ENCODE results near the gene INO80E.
"Not testable (repeated sequence)": the region's sequence is repeated elsewhere in the genome, so short reads cannot be mapped to it uniquely, and the experiment has no call there.

Gene INO80E, protein sequence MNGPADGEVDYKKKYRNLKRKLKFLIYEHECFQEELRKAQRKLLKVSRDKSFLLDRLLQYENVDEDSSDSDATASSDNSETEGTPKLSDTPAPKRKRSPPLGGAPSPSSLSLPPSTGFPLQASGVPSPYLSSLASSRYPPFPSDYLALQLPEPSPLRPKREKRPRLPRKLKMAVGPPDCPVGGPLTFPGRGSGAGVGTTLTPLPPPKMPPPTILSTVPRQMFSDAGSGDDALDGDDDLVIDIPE

DNA sequence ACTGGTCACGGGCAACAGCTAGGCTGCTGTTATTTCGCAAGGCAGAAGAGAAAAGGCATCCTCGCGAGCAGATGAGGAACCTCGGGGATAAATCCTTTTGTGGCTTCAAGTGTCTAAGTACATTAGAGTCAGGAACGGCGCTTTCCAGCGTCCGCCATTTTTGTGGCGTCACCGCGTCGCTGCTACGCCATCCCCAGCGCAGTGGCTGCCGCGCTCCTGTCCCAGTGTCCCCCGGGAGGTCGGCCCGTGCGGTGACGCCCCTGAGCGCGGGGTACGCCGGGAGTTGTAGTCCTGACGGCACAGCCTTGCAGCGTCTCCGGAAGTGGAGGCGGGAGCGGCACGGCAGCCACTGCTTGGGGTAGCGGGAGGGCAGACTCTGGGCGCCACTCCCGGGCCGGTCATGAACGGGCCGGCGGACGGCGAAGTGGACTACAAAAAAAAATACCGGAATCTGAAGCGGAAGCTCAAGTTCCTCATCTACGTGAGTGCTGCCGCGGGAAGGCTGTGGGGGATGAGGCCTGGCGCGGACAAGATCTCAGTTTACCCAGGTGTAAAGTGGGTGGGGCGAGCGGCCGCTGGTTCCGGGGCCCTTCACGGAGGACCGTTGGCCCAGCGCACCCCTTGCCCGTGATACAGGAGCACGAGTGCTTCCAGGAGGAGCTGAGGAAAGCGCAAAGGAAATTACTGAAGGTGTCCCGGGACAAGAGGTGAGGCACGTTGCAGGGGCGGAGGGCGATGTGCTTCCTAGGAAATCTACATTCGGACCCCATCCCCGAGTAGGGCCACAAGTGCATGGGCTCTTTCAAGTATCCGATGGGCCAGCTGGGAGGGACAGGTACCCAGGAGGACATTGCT is at the start of gene INO80E:
Gene INO80E, plus strand, starts transcription at position 331 of the 855 bp plus-strand sequence. Its CDS starts 70 bp downstream, at position 401.
- peak; percentile 98 for DNase-seq

DNA sequence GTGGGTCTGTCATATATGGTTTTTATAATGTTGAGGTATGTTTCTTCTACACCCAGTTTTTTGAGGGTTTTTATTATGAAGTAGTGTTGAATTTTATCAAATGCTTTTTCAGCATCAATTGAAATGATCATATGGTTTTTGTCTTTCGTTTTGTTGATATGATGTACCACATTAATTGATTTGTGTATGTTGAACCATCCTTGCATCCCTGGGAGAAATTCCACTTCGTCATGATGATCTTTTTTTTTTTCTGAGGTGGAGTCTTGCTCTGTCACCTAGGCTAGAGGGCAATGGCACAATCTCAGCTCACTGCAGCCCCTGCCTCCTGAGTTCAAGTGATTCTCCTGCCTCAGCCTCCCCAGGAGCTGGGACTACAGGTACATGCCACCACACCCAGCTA is 48.1 kb upstream of the INO80E start:
- no peak for DNase-seq

DNA sequence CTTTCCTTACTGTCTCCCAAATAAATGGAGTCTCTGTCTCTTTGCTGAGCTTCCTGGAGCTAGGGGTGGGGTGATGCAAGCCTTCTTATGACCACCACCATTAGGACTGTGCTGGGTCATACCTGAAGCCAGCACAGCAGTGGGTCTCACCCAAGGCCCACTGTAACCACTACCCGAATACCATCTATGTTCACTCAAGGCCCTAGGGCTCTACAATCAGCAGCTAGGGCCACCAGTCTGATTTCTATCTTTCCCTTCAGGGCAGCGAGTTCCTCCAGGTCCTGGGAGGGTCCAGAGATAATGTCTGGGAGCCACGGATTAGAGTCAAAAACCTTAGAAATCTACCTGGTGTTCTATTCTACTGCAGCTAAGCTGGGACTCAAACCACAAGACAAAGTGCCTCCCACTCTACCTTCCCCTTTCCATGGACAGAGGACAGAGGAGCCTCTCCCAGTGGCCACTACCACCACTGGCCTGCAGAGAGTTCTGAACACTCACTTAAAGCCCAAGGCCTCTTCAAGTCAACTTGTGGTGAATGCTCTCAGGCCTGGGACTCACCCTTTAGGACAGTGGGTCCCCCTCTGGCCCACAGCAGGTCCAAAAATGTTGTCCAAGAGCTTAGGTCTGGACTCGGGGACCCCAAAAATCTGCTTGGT is 45.1 kb upstream of the INO80E start:
- no peak for DNase-seq

DNA sequence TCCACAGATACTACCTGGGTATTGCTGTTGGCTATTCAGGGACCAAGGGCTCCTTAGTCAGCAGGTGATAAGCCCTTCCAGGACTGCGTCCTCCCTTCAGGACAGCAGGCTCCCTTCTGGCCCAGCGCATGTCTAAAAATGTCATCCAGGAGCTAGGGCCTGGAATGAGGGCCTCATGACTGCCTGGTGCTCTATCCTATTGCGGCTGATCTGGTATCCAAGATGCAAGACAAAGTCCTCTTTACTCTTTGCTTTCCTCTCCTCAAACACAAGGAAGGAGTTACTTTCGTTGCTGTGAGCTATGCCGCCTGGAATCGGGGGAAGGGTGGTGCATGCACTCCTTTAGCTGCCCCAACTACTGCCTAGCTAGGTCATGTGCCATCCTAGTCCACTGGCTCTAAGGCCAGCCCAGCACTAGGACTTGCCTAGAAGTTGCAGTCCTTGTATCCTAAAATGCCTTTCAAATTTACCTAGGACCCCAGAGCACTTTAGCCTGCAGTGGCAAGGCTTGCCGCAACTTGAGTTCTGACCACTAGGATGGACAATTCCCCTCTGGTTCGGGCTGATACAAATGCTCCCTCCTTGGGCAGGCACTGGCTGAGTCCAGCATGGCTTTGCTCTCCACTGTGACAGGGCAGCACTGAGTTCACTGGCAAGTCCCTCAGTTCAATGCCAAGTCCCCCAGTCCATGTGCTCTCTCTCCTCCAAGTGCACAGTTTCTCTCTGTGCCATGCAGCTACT is 44.2 kb upstream of the INO80E start:
- DNase-seq, result no peak

DNA sequence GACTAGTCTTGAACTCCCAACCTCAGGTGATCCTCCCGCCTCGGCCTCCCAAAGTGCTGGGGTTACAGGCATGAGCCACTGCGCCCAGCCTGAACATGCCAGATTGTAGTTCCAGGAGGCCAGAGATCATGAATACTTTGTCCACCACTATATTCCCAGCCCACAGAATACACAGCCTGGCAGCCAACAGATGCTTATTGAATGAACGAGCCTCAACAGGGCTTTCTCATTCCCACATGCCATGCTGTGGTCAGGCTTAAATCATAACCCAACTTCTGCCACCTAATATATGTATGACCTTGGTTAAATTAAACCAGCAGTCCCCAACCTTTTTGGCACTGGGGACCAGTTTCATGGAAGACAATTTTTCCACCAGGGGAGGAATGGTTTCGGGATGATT is 37.3 kb upstream of the INO80E start:
- DNase-seq, result no peak

DNA sequence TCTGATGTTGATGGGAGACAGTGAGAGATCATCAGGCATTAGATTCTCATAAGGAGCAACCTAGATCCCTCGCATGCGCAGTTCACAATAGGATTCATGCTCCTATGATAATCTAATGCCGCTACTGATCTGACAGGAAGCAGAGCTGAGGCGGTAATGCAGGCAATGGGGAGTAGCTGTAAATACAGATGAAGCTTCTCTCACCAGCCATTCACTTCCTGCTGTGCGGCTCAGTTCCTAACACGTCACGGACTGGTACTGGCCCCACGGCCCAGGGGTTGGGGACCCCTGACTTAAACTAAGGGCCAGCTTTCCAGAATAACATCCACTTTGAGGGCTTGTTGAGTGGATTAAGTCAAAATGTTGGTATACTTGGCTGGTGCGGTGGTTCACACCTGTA is 36.7 kb upstream of the INO80E start:
- no peak for DNase-seq

DNA sequence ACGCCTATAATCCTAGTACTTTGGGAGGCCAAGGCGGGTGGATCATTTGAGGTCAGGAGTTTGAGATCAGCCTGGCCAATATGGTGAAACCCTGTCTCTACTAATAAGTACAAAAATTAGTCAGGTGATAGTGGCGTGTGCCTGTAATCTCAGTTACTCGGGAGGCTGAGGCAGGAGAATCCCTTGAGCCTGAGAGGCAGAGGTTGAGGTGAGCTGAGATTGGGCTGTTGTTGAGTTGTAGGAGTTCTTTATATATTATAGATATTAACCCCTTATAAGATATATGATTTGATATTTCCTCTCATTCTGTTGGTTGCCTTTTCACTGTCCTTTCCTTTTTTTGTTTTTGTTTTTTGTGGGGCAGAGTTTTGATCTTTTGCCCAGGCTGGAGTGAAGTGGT is 36.2 kb upstream of the INO80E start:
- not testable (repeated sequence) for DNase-seq

DNA sequence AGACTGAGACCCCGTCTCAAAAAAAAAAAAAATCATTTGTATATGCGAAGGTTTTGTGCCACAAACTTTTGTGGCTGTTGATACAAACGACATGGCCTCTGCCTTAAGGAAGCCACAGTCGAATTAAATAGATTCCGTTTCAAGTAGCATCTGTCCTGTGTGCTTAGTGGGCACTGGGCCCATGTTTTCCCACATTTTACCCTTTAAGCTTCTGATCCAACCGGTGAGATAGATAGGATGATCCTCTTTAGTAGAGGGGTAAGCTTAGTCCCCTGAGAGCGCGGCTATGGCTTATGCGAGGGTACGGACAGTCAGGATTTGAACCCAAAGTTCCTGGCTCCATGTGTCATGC is 34.9 kb upstream of the INO80E start:
- DNase-seq, result no peak

DNA sequence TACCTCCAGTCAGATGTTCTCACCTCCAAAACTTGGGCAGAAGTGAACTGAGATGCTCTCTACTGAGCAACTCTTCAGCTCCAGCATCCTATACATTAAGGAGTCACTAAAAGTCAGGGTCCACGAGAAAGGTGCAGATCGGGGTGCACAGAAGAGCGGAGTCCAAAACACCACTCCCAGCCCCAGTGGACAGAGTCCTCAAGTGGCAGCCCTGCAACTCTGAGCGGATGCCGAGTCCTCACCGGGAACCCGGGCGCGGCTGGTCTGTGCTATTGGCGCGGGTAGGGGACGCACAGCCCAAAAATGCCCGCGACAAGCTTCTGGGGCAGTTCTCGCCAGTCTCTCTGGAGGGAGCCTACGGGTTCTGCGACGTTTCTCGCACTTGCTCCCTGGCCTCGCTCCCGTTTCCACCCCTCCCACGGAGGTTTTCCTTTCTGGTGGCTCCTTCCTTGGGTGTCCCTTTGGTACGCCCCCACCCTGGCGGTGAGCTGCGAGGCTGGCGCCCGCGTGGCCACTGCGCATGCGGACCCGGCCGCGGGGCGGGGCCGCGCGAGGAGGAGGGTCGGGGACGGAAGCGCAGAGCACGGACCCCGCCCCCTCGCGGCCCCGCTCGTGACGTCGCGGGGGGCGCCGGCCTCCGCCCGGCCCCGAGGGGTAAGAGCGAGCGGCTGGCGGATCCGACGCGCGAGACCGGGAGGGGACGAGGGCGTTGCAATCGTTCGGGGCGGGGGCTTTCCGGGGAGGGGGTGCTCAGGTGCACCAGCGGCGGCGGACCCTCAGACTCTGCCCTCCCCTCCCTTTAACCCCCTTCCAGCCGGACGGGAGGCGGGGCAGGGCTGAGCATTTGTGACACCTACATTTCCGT is 34.3 kb upstream of the INO80E start, which contains the start of gene TMEM219:
Gene TMEM219, plus strand, starts transcription at position 601 of the 865 bp plus-strand sequence. CDS start 1,065 bp downstream, outside the sequence.
- peak; percentile 84 for DNase-seq

DNA sequence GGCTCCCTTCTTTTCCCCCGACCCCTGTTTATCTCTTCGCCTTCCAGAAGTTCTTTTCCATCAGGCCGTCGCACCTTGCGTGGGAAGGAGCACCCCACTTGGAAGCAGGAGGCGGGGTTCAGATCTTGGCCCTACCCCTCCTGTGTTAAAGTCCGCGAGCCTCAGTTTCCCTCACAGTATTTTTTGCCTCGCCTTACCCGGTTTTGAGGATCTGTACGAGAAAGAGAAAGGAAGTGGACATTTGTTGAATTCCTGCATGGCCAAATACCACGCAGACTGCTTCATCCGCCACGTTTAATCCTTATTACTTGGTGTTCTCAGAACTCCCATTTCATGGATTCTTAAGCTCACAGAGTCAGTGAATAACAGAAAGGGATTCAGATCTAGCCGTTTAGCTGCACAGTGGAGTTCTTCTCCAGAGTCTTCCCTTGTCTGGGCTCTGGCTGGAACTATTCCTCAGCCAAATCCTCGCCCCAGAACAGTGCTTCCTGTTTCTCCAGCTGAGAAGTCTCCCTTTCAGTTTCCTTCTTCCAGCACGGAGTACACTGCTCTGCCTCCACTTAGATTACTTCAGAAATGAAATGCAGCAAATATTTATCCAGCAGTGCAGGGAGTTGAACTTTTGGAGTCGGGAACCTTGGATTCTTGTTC is 33.6 kb upstream of the INO80E start:
- no peak for DNase-seq

DNA sequence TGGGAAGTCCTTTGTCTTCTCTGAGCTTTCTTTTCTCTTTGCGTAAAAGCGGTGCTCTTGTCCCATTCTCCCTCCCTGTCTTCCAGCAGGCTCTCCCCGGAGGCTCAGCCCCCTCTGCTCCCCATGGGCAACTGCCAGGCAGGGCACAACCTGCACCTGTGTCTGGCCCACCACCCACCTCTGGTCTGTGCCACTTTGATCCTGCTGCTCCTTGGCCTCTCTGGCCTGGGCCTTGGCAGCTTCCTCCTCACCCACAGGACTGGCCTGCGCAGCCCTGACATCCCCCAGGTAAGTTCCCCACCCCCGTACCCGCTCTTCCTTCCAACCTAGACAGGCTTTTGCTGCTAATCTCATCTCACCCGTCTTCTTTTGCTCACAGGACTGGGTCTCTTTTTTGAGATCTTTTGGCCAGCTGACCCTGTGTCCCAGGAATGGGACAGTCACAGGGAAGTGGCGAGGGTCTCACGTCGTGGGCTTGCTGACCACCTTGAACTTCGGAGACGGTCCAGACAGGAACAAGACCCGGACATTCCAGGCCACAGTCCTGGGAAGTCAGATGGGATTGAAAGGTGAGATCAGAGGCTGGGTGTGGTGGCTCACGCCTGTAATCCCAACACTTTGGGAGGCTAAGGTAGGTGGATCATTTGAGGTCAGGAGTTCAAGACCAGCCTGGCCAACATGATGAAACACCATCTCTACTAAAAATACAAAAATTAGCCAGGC is 32.9 kb upstream of the INO80E start:
- no peak for DNase-seq

DNA sequence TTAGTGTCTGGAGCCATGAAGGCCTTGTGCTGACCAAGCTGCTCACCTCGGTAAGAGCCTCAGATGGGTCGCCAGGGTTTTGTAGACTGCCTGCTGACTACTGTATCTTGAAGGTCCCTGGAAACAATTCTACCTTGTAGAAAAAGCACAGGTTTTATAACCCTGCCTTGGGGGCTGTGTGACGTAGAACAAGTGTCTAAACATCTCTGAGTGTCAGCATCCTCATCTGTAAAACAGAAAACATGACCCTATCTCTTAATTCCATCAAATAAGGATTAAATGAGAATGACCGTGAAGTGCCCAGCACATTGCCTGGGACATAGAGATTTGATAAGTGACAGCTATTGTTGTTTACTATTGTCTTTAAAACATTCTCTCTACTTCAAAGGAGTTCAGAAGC is 27.8 kb upstream of the INO80E start:
- no peak for DNase-seq

DNA sequence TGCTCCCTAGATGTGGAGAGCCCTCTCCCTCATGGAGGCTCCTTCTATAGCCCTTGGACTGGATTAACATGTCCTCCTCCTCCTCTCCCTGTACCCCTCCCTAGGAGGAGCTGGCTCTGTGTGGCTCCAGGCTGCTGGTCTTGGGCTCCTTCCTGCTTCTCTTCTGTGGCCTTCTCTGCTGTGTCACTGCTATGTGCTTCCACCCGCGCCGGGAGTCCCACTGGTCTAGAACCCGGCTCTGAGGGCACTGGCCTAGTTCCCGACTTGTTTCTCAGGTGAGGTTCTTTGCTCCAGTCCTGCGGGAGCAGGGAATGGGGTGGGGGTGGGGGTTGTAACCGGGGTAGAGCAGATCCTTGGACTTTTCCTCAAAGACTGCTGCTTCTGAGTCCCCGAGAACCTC is 24.7 kb upstream of the INO80E start:
- DNase-seq, result no peak

DNA sequence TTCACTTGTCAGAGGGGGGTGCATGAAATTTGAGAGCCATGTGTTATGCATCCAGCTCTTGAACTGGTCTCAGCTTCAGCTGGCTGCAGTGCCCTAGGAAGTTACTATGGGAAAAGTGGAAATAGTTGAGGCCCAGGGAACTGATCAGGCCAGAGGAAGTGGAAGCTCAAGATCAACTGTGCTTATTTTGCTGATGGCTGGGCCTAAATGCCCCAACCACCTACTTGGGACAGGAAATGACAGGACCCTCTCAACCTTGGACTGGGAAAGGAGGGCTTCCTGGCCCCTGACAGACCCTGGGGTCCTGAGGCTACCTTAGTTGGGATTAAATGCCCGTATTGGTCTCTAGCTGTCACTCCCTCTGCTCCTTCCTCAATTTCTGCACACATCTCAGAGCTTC is 23.5 kb upstream of the INO80E start:
- no peak for DNase-seq

DNA sequence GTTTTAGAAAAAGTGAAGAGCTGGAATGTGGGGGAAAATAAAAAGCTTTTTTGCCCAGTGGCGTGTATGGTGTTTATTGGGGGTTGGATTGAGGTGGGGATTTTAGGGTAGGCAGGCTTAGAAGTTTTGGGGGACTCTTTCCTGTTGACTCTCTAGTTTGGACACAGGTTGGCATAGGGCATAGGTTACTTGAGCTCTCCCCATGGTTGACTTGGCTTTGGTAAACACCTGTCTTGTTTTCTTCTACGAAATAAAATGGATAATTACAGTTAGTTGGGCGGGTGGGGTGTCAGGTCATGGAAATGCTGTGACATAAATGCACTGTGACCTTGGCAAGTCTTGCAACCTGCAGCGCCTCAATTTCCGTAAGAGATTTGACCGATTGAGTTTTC is 23.1 kb upstream of the INO80E start:
- DNase-seq, result no peak

DNA sequence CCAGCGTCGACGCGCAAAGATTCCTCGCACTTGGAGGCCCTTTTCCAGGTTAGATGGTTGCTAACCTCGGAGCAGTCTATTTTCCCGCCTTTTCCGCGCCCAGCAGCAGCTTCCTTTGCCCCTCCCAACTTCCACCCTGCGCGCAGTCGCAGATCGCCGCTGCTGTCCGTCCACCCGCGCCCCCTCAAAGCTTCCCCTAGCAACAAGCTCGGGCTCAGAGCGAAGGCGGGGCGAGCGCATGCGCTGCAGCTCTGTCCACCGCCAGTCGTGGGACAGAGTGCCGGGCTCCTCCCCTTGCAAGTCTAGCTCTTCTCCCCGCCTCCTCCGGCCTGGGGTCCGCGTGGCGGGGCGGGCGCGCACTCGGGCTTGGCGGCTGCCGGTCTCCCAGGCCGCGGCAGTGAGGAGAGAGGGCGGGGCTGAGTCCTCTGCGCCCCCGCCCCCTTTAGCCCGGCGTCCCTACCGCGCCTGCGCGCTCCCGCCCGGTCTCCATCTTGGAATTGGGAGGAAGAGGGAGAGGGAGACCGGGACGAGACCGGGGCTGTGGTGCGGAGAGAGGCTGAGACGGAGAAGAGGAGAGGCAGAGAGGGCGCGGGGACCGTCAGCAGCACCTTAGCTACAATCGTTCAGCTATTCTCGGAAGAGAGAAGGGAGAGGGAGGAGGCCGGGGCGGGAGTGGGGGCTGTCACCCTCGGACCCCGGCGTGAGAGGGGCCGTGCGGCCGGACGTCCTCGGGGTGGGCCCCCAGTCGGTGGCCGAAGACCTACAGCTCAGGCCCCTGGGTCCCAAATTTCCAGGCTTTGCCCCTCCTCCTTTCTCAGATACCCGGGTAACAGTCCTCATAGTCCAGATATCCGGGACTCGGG is 22.4 kb upstream of the INO80E start, which contains the start of gene TAOK2:
Gene TAOK2, plus strand, starts transcription at position 485 of the 863 bp plus-strand sequence. CDS start 3,905 bp downstream, outside the sequence.
- peak; percentile 98 for DNase-seq

DNA sequence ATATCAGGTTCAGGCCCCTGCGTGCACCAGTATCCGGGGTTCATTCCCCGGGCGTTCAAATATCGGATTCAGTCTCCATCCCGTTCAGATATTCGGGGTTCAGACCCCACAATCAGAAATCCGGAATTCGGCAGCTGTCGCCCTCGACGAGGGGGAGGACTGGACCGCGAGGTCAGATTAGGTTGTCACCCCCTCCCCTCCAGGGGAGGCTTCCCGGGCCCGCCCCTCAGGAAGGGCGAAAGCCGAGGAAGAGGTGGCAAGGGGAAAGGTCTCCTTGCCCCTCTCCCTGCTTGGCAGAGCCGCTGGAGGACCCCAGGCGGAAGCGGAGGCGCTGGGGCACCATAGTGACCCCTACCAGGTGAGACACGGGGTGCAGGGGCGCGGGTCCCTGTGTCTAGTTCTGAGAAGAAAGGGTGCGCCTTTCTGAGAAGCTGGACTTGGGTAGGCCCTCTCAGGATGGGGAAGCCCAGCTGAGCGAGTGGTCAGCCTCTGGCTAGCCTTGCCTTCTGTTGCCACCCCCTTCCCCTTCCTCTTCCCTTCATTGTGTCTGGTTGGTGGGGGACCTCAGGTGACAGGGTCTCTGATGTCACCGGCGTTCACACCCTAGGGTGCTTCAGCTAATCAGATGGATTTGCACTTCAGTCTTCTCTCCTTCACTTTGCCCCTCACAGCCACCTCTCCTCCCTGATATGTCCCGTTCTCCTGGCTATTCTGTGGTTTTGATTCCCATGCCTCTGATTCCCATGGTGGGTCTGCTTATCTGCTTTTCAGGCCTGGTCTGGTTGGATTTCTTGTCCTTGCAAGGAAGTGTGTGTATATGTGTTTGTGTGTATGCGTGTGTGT is 21.5 kb upstream of the INO80E start:
- DNase-seq, result no peak

DNA sequence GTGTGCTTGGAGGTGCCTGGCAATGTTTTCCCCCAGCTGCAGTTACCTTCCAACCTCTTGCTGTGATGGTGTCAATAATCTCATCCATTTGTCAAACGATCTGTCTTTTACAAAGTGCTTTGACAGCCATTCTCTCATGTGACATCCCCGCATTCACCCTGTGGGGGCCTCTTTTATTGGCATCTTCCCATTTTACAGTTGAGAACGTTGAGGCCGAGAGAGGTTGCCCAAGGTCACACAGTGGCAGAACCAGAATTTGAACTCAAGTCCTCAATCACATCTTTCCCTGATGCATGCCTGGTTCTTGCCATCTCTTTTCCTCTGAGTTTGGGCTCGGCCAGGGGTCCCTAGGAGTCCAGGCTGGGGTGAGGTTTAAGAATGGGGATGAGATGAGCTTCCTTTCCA is 20.9 kb upstream of the INO80E start:
- no peak for DNase-seq
